RCC 7860 (cell line): ENCODE measurements around the gene SHH.

Experiments used
- DNase-seq: peaks from one replicate; pipeline ENCODE4 v3.0.0-alpha.2; 2015; ENCODE audit warnings: low spot score
- FAIRE-seq: peaks from 2 replicates; lab custom pipeline; 2012; peaks lifted over from hg19 to GRCh38; lab: Jason Lieb, UNC

SHH gene

DNA sequence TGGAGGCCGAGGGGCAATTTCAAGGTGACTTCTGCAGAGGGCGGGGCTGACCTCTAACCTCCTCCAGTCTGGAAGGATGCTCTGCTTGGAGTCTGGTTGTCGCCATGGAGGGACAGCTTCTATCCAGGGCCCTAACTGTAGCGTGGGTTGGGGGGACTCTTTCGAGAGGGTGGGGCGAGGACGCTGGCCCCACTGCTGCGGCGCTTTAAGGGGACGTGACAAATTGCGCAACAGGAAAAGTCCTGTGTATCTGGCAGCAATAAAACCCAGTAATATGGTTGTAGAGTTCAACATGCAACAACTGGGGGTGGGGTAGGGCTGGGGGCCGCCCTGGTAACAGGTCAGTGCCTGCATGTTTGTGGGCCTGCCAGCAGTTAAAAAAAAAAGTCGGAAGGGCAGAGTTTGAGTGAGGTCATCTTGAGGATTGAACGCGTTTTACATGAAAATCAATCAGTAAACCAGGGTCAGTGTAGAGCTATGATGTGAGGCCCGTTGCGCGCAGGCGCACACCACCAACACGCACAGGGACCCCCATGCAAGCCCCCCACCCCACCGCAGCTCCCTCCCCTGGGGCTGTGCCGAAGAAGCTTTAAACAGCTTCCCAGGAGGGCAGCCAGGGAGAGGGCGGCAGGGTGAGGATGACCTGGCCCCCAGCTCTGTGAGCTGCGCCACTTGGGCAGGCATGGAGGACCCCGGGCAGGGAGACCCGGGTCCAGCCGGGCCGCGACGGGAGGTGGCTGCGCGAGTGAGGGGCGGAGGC, 4.3 kb downstream of the SHH start:
- DNase-seq (no peak), FAIRE-seq (no peak)

DNA sequence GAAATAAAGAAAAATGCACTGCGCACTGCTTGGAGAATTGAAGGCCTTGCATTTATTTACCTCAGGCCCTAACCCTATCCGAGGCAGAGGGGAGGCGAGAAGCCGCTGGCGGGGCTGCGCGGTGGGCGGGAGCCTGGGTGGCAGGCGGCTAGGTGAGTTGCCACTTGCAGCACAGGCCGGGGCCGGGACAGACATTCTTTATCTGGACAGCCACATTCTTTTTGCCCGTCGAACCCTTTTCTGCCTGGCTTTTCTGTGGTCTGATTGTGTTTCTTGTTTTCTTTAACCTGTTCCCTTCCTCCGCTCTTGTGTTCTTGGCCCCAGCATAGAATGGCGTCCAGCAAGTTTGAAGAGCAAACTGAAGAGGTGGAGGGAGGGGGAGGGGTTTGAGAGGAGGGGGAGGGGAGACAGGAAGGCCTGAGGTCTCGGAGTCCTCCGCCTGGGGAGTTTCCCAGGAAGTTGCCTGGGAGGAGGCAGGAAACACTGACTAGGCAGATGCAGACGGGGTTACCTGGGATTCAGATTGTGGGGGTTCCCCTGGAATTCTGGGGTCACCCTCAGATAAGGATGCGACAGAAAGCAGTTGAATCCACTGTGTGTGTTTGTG, 5.1 kb downstream of the SHH start:
- DNase-seq (no peak), FAIRE-seq (no peak)

DNA sequence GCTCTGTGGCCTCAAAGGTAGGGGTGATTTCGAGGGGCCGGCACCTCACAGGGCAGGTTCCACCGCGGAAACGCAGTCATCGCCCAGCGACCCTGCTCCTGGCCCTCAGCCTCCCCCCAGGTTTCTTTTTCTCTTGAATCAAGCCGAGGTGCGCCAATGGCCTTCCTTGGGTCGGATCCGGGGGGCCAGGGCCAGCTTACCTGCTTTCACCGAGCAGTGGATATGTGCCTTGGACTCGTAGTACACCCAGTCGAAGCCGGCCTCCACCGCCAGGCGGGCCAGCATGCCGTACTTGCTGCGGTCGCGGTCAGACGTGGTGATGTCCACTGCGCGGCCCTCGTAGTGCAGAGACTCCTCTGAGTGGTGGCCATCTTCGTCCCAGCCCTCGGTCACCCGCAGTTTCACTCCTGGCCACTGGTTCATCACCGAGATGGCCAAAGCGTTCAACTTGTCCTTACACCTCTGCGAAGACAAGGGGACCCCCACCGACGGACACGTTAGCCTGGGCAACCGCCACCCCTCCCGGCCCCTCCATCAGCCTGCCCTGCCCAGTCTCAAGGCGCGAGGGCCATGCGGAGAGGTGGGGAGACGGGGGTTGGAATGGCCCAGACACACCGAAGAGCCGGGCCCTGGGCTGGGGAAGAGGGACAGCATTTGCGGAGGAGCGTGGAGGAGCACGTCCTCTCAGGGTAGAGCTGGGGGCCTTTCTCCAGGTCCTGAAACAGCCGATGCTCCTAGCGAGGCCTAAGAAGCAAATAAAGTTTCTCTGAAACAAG, 6.0 kb downstream of the SHH start:
- no peak for DNase-seq
- no peak for FAIRE-seq

DNA sequence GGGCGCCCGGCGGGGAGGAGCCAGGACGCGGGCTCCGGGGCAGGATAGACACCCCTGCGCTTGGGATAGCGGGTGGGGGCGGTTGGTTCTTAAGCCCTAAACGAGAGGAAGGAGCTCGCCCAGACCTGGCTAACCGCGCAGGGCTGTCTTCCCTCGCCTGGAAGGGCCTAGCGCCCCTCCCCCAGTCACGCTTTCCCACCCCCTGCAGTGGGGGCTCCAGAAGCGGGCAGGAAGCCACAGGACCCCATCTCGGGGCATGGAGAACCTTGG, 6.5 kb downstream of the SHH start:
- DNase-seq (no peak), FAIRE-seq (no peak)

DNA sequence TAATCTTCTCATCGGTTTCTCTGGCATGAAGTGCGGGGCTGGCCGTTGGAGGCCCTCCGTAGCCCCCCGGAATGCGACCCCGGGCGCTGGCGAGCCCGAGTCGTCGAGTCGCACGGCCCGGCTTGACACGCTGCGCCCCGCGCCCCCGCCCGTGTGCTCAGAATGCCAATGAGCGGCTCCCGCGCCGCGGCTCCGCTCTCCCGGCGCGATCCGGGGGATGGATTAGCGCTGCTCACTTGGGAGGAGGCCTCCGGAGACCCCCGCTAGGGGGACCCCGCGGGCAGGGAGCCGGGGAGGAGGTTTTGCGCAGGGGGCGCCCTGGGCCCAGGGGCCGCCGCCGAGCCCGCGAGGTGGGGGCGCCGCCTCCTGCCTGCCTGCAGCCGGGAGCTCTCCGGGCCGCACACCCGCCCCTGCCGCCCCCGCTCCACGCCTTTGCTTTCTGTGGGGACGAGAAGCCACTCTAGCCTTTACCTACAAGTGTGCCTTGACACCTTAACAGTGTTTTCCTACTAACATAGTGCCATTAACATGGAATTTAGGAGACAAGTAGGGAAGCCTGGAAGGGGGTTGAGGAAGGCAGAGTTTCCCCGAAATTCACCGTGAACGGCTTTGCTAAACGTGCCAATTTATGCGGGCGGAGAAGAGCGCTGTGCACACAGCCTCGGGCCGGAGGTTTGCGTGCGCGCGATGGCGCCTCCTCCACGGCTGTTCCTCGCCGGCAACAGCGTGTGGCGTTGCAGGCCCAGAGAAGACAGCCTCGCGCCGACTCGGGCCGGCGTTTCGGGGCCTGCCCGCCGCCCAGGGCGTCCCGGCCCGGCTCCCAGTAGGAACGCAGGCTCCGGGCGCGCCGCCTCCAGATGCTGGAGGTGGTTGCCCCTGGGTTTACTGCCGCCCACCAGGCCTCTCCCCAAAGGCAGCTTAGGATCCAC, 7.1 kb downstream of the SHH start:
- FAIRE-seq (no peak), DNase-seq (no peak)

DNA sequence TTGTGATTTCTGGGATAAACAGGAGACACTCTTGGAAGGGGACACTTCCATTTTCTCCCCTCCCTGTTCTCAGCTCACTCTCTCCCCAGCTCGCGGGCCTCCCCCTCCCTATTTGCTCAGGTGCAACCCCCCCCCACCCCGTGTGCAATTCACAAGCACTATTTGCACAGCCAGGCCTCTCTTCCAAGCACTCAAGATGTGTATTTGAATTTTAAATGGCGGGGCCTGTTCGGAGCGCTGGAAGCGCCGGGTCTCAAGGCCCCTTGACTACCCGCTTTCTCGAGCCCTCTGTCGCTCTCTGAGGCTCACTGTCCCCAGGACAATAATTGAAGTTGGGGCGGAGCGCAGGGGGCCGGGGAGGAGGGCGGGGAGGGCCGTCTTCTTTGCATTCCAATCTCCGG, 7.8 kb downstream of the SHH start:
- no peak for FAIRE-seq
- no peak for DNase-seq

- DNase-seq, result no peak
- no peak for FAIRE-seq
These were observed 8.6 kb downstream of the SHH start for GRCh38 chr7:155803418-155804376.

GRCh38 chr7:155802906-155803417, 9.3 kb downstream of the SHH start:
- no peak for FAIRE-seq
- no peak for DNase-seq

- DNase-seq (no peak), FAIRE-seq (no peak)
These were observed 10.0 kb downstream of the SHH start for GRCh38 chr7:155802291-155802690.

GRCh38 chr7:155800741-155801267, 11.5 kb downstream of the SHH start:
- no peak for FAIRE-seq
- DNase-seq, result no peak

DNA sequence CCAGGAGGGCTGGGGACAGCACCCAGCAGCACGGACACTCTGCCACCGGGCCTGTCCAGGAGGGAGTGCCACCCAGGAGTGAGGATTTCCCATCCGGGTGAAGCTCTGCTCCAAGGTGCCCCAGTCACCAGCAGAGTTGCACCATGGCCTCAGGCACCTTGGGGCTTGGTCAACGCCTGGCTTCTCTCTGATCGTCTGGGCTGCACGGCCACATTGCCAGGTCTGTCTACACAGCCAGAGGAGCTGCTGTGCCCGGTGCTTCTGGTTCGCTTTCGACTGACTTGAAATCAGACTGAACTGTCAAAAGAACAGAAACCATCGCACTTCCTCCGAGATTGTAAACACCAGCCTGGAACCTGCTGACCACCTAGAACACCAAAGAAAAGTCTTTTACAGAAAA, 12.0 kb downstream of the SHH start:
- DNase-seq (no peak), FAIRE-seq (no peak)

DNA sequence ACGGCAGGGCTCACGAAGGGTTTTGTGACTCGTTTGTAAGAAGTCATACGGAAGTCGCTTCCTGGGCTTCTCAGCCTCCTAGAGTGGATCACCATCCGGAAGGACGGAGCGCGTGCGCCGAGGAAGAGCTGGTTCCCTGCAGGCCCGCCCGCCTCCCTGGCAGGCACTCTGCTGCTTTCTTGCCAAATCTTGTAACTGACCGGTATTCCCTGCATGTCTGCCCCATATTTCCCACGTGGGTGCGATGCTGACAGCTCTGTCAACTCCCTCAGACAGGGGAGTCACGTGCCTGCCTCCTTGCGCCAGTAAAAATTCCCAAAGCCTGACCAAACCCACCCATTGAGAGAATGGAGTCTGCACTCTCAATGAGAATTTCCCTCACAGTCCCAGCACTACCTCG, 12.7 kb downstream of the SHH start:
- FAIRE-seq (no peak), DNase-seq (no peak)

DNA sequence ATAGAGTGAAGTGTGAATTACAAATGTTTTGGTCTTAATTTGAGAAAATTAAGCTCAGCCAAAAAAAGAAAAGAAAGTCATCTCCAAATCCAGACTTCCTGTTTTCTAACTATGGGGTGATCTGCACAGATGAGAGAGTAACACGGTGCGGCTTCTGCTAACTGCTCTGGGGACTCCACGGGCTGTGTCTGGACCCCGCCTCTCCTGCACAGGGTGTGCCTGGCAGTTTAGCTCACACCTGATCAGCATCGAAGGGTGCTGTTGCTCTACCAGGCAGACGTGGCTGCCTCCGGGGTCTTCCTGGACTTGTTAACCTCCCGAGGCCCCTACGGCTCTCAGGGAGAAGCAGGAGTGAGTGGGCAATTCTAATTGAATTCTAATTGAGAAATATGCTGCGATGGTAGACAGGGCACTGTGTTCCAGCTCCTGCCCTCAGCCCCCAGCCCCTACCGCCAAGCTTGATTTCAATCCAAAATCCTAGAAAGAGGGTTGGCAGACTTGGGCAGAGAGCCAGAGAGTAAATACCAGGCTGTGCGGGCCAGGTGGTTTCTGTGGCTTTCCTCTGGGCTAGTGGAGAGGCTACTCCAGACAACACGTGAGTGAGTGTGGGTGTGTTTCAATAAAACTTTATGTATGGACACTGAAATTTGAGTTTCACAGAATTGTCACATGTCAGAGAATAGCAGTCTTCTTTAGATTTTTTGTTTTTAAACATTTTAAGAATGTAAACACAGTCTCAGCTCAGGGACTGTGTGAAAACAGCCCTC, 13.4 kb downstream of the SHH start:
- DNase-seq (no peak), FAIRE-seq (no peak)

DNA sequence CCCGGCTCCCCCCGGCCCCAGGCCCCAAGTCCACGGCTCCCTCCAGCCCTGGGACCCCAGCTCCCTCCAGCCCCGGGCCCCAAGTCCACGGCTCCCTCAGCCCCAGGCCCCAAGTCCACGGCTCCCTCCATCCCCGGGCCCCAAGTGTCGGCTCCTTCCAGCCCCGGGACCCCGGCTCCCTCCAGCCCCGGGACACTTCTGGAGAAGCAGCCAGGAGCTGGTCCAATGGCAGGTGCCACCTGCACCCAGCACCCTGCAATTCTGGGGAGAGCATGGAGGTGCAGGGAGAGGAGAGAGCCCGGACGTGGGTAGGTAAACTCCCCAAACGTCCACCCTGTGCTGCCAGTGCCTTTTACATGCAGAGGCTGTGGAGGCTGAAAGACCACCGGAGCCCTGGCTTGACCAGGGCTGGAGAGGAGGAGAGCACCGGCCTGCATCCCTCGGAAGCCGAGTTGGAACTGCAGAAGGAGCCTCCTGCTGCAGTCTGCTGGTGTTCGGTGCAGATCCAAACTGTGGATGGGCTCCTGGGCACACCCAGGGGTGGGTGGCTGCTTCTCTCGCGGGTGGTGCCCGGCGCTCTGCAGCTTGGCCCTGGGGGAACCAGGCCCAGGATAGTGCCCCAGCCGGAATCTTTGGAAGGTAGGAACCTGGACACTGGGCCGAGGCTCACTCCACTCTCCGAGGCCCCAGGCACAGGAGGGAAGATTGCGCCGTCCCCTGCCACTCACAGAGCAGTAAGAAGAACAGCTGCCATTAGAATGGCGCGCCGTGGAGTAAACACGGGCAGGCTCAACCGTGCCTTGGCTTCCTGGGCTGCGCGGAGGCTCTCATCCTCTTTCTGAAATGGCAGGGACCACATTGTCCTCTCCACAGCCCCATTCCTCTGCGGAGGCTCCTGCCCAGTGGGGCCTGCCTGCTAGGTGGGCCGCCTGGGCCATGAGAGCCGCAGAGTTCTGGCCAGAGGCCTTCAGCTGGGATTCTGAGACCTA, 14.7 kb downstream of the SHH start:
- no peak for FAIRE-seq
- no peak for DNase-seq

DNA sequence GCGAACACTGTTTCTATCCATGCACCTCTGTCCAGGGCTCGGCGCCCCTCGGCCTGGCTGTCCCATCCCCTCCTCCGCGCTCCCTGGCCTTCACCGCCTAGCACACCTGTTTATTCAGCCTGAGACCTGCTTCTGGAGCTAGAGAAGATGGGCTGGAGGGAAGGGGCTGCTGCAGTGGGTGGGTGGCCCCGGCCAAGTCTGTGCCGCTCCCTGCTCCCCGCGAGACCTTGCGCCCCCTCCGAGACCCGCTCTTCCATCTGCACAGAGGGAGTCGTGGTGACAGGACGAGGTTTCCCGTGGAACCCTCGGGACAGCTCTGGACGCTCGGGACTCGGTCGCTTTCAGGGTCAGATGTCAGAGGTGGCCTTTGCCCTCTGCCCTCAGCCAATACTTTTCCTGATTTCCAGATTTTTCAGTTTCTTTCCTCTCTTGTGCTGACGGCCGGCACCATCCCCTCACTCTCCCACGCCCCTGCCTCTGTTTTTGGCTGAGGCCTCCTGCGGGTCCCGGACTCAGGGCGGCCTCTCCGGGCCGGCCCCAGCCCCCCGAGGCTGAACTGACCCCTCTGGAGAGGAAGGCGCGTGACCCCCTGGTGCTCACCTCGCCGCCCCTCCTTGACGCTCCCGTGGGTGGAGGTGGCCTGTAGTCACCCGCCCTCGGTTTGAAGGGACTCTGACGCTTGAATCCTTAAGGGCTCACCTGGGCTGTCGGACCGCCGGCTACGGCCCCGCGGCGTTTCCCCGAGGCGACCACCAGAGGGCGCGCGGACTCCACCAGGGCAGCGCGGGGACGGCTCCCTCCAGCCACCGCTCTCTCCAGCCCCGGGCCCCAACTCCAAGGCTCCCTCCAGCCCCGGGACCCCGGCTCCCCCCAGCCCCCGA, 15.6 kb downstream of the SHH start:
- FAIRE-seq, result no peak
- DNase-seq, result no peak

GRCh38 chr7:155795951-155796350, 16.3 kb downstream of the SHH start:
- FAIRE-seq, result no peak

GRCh38 chr7:155795401-155795800, 16.9 kb downstream of the SHH start:
- DNase-seq (no peak), FAIRE-seq (no peak)

More at GRCh38 chr7:155795951-155796350, 16.3 kb downstream of the SHH start:
- DNase-seq, result no peak
